Retinal pigment epithelial cell (primary cell): ENCODE measurements around the gene RNF182.
"Not testable (repeated sequence)": the region's sequence is repeated elsewhere in the genome, so short reads cannot be mapped to it uniquely, and the experiment has no call there.

Experiments
- DNase-seq: peaks from one replicate; pipeline ENCODE4 v3.0.0-alpha.2; 2010; ENCODE audit warnings: low read depth
- H3K4me3 ChIP-seq: 2 replicates; pipeline ENCODE4 v1.5.1; 2011; ENCODE audit warnings: mild to moderate bottlenecking, low read length, control low read depth, moderate library complexity
- CTCF ChIP-seq: conservative IDR thresholded peaks from 2 replicates; pipeline ENCODE4 v1.5.1; 2011; ENCODE audit warnings: low read depth, low read length, control low read depth, inconsistent platforms

RNF182 gene, protein sequence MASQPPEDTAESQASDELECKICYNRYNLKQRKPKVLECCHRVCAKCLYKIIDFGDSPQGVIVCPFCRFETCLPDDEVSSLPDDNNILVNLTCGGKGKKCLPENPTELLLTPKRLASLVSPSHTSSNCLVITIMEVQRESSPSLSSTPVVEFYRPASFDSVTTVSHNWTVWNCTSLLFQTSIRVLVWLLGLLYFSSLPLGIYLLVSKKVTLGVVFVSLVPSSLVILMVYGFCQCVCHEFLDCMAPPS

GRCh38 chr6:13924949-13925881, at the start of gene RNF182:
RNF182 (plus strand) TSS chr6:13924952; CDS start chr6:13977120, 52,168 bp downstream.
- H3K4me3 ChIP-seq = peak within 1 kb of the TSS; percentile 69
- DNase-seq = no peak
- no peak for TF ChIP-seq CTCF

DNA sequence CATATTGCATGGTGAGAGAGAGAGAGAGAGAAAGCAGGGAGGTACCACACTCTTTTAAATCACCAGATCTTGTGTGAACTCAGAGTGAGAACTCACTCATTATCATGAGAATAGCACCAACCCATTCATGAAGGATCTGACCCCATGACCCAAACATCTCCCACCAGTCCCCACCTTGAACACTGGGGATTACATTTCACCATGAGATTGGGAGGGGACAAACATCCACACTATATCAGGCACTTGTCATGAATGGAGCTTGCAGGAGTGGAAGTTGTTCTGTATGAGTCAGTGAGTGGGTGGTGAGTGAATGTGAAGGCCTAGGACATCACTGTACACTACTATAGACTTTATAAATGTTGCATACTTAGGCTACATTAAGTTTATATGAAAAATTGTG, 47.7 kb upstream of the RNF182 start:
- TF ChIP-seq CTCF = no peak
- DNase-seq = no peak
- H3K4me3 ChIP-seq = no peak overlapping the region

- not testable (repeated sequence) for H3K4me3 ChIP-seq, DNase-seq
These were observed 44.6 kb upstream of the RNF182 start for GRCh38 chr6:13880061-13880663.

GRCh38 chr6:13881621-13882165, 43.1 kb upstream of the RNF182 start:
- no peak for DNase-seq
- no peak overlapping the region for H3K4me3 ChIP-seq

DNA sequence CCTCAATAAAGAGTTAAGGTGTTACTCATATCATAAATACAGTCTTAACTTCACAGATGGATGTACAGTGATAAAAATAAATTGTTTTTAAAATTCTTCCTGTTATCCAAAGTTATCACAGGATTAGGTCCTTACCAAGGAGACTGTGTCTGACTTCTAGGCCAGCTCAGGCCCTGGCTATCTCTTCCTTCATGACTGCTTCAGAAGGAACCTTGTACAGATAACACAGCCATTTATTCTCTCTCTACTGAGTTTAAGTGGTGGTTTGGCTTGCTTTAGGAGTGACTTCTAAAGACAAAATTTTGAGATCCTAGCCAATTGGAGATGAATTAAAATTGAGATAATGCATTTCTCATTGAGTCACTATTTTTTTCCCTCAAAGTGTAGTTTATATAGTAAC, 40.8 kb upstream of the RNF182 start:
- no peak for TF ChIP-seq CTCF
- no peak for DNase-seq
- H3K4me3 ChIP-seq = no peak overlapping the region

More at GRCh38 chr6:13881621-13882165, 43.1 kb upstream of the RNF182 start:
- no peak for TF ChIP-seq CTCF

- no peak for DNase-seq
These were observed 40.4 kb upstream of the RNF182 start for GRCh38 chr6:13884397-13884796.

More at GRCh38 chr6:13884397-13884796, 40.4 kb upstream of the RNF182 start:
- H3K4me3 ChIP-seq = no peak overlapping the region
- TF ChIP-seq CTCF = no peak
